ENCODE measurements around the gene G6PC2.

Gene G6PC2

DNA sequence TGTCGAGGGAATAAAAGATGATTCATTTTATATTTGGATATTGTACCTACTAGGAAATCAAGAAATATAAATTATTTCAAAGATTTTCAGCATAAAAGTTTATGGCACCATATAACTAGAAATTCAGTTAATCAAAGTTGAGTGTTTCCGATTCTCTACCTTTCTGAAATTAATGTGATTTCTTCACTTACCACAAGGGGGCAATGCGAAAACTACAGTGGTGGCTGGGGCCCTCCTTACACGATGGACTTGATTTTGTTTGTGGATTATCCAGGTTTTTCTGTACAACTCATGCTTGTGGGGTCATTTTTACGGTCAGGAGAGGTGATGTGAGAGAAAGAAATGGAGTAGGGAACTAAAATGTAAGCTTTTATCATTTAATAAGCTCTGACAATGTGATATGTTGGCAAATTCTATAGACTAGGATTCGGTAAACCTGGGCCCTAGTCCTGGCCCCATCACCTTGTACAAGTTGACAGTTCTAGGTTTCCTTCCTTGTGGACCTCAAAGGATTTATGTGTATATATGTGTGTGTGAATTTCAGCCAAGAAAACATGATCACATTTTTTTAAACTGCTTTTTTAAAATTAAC, 47.6 kb downstream of the G6PC2 start:
- DNase-seq (ENCODE audit: low spot score): no peak

- no peak for DNase-seq (ENCODE audit: low spot score)
Measured at GRCh38 chr2:168949324-168949723, 48.2 kb downstream of the G6PC2 start.

DNA sequence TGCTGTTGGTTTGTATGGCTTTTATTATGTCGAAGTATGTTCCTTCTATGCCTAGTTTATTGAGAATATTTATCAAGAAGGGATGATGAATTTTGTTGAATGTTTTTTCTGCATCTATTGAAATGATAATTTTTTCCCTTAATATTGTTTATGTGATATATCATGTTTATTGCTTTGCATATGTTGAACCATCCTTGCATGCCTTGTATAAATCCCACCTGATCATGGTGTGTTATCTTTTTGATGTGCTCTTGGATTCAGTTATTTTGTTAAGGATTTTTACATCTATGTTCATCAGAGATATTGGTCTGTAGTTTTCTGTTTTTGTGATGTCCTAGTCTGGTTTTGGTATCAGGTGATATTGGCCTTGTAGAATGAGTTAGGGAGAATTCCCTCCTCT, 50.8 kb downstream of the G6PC2 start:
- DNase-seq (ENCODE audit: low spot score): no peak

- DNase-seq (ENCODE audit: low spot score): no peak
Measured at GRCh38 chr2:168952424-168952823, 51.3 kb downstream of the G6PC2 start.

GRCh38 chr2:168954256-168954655, 53.2 kb downstream of the G6PC2 start:
- no peak for DNase-seq (ENCODE audit: low spot score)

GRCh38 chr2:168955321-168955720, 54.2 kb downstream of the G6PC2 start:
- no peak for DNase-seq (ENCODE audit: low spot score)

- no peak for DNase-seq (ENCODE audit: low spot score)
Measured at GRCh38 chr2:168956392-168956791, 55.3 kb downstream of the G6PC2 start.

Measured in kidney capillary endothelial cell (primary cell).